C1 segment of cervical spinal cord (tissue), 14 donors: ENCODE data around the gene PRSS38.
"Not testable (repeated sequence)": the region's sequence is repeated elsewhere in the genome, so short reads cannot be mapped to it uniquely, and the experiment has no call there.

Experiments
- DNase-seq, 14 donors: peaks; one replicate each; lab custom pipeline; 2025; lab: John Stamatoyannopoulos, UW

The PRSS38 gene

DNA sequence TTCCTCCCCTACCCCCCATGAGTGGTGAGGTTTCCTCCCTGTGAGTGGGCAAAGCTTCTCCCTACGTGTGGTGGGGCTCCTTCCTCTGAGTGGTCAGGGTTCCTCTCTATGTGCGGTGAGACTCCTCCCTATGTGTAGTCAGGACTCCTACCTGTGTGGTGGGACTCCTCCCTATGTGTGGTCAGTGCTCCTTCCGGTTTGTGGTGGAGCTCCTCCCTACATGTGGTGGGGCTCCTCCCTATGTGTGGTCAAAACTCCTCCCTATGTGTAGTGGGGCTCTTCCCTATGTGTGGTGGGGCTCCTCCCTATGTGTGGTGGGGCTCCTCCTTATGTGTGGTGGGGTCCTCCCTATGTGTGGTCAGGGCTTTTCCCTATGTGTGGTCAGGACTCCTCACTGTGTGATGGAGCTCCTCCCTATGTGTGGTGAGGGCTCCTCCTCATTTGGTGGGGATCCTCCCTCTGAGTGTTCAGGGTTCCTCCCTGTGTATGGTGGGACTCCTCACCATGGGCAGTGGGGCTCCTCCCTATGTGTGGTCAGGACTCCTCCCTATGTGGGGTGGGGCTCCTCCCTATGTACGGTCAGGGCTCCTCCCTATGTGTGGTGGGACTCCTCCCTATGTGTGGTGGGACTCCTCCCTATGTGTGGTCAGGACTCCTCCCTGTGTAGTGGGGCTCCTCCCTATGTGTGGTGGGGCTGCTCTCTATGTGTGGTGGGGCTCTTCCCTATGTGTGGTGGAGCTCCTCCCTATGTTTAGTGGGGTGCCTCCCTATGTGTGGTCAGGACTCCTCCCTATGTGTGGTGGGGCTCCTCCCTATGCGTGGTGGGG lies 29.1 kb downstream of the PRSS38 start:
- no peak for DNase-seq

DNA sequence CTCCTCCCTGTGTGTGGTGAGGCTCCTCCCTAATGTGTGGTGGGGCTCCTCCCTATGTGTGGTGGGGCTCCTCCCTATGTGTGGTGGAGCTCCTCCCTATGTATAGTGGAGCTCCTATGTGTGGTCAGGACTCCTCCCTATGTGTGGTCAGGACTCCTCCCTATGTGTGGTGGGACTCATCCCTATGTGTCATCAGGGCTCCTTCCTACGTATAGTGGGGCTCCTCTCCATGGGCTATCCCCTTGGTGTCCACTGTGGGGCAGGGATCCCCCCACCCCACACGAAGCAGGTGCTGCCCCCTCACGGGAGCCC lies 29.6 kb downstream of the PRSS38 start:
- no peak for DNase-seq

DNA sequence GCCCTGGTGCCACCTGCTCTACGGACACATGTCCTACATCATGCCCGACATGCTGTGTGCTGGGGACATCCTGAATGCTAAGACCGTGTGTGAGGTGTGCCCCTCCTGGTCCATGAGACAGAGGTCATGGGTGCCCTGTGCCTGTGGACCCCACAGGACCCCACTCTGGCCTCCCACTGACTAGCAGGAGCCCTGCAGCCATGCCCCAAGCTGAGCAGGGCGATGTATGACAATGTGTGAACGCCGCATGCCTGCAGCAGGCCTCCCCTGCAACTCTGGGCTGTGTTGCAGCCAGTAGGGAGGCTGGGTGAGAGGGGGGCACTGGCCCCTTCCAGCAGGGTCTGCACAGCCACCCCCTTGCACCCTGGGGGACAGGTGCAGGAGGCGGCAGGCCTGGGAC lies 30.0 kb downstream of the PRSS38 start:
- DNase-seq, result no peak

DNA sequence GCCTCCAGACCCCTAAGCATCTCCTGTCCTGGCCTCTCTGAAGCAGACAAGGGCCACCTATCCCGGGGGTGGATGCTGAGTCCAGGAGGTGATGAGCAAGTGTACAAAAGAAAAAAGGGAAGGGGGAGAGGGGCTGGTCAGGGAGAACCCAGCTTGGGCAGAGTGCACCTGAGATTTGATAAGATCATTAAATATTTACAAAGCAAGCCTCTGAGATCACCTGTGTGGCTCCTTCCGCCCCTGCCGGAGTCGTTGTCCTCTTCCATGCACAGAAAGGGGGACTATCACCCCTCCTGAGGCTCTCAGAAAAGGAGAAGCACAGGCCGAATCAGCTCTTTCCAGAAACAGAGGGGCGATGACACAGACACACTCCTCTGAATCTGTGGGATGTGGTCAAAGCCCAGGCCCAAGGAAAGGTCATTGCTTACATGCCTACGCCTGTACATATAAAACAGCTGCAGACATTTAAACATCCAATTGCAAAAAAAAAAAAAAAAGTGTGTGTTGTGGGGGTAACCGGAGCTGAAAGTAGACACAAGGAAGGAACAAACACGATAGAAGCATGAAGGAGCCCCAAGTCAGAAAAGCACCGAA lies 30.9 kb downstream of the PRSS38 start:
- no peak for DNase-seq

DNA sequence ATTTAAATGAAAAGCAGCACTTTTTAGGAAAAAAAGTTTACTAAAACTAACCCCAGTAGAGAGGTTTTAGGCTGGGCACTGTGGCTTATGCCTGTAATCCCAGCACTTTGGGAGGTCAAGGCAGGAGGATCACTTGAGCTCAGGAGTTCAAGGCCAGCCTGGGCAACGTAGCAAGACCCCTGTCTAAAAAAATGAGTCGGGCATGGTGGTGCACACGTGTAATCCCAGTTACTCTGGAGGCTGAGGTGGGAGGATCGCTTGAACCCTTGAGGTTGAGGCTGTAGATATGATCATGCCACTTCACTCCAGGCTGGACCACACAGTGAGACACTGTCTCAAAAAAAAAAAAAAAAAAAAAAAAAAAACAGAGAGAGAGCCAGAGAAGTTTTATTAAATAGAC lies 31.6 kb downstream of the PRSS38 start:
- DNase-seq, result not testable (repeated sequence)

DNA sequence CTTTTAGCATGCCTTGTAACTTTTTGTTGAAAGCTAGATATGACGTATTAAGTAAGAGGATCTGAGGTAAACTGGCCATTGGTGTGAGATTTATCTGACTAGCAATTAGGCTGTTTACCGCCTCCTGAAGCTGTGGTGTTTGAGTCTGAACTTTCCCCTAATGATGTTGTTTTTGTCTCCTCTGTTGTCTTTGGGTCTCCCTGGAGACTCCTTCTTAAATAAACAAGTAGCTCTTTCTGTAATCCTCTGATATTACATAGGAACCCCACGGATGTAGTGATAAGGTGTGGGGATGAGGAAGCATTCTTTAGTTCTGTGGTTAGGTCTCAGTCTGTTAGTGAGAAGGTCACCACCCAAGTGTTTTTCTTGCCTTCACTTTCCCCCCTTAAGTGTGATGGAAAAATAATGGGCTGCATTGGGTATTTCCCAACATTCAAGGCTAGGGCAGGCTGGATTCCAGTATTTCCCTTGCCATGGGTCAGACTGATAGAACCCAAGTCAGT lies 33.0 kb downstream of the PRSS38 start:
- DNase-seq, result no peak

DNA sequence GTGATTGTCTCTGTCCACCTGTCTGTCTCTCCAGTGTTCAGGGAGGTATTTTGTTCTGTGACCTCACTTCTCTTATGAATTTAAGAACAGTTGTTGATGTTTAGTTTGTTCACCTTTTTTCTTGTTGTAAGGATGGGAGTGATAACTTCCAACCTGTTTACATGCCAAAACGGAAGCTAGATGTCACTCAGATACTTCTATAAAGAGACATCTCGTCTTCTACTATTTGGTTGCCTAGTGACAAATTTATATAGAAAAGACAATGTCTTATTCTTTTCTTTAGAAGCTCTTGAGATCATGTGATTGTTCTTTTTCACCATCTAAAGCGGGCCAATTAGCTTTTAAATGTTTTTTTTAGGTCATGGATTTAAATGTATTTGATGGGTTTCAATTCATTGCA lies 33.8 kb downstream of the PRSS38 start:
- DNase-seq, result no peak

DNA sequence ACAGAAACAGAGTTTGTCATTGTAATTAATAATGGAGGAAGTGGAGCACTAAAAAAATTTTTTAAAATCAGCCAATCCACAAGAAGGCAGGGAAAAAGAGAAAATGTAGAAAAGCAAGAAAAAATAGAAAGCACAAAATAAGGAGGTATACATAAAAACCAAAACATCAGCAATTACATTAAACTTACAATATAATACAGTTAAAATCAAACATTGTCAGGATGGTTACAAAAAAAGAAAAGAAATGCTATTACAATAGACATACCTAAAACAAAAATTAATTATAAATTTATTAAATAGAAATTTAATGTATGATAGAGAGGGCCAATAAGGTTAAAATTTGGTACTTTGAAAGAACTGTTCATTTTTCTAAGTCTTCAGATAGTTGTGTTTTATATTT lies 38.7 kb downstream of the PRSS38 start:
- no peak for DNase-seq

DNA sequence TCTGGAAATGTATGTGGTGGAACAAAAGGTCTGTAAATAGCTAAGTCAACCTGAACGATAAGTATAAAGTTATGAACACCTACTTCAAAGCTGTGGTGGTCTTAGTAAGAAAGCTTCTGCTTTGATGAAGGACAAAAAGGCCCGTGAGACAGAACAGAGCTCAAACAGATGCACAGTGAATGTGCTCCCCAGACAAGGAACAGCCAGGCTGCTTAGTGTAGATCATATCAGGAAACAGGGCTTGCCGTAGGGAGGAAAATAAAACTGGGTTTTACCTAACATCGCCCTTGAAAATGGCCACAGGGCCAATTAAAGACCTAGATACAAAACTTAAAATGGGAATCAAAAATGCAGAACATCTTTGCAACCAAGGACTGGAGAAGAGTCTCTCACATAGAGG lies 40.2 kb downstream of the PRSS38 start:
- DNase-seq, result no peak

DNA sequence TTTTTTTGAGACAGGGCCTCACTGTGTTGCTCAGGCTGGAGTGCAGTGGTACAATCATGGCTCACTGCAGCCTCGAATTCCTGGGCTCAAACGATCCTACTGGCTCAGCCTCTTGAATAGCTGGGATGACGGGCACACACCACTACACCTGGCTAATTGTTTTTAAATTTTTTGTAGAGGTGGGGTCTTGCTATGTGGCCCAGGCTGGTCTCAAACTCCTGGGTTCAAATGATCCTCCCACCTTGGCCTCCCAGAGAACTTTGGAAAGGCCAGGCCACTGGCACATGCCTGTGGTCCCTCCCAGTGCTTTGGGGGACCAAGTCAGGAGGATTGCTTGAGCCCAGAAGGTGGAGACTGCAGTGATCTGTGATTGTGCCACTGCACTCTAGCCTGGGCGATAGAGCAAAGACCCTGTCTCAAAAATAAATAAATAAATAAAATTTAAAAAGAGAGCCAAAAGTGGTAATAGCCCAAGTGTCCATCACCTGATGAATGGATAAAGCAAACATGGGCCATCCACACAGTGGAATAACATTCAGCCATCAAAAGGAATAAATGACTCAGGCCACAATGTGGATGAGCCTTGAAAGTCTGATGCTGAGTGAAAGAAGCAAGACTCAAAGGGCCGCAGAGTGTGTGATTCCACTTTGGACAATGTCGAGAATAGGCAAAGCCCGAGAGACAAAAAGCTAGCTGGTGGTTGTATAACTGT lies 40.8 kb downstream of the PRSS38 start:
- no peak for DNase-seq

DNA sequence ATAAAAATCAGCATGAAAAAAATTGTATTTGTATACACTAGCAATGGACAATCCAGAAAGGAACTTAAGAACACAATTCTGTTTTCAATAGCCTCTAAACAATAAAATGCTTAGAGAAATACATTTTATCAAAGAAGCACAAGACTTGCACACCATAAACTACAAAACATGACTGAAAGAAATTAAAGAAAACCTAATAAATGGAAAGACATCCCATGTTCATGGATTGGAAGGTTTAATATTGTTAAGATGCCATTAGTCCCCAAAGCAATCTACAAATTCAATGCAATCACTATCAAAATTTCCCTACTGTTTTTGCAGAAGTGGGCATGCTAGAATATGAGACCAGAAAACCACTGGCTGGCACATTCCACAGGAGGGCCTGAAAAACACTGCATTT lies 49.4 kb downstream of the PRSS38 start:
- no peak for DNase-seq

DNA sequence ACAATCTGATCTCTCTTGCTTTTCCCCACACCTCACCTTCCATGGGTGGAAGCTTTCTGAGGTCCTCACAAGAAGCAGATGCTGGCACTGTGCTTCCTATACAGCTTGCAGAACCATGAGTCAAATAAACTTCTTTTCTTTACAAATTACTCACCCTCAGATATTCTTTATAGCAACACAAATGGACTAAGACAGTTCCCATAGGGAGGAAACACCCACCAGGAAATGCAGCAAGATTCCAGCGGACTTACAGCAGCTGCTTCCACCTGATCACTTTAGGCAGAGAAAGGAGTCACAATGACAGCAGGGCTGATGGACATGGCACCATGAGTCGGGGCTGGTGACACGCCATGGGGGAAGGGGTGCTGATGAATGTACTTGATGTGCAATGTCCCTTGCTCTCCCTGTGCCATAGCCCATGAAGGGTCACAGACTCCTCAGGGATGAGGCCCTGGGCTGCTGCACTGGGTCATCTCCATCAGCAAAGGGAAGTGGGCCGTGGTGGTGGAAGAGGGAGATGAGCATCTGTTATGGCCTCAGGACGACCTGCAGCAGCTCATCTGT lies 53.9 kb downstream of the PRSS38 start:
- no peak for DNase-seq

DNA sequence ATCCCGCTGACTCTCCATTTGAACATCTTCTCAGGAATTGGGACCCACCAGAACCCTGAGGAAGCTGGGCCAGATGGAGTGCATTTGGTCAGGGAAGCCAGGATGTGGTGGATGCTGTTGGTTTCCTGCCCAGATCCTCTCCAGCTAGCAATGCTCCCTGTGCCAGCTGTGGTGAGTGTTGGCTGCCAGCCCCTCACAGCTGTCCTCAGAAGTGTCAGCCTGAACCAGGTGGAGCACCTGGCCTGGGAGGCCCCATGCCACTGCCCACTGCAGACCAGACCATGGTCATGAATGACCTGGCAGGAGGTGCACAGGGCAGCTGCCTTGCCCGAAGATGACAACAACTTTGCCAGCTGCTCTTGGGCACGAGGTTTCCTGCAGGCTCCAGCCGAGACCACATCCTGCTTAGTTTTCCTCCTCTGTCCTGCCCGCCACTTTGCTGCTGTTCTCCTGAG lies 54.4 kb downstream of the PRSS38 start:
- DNase-seq, result no peak

DNA sequence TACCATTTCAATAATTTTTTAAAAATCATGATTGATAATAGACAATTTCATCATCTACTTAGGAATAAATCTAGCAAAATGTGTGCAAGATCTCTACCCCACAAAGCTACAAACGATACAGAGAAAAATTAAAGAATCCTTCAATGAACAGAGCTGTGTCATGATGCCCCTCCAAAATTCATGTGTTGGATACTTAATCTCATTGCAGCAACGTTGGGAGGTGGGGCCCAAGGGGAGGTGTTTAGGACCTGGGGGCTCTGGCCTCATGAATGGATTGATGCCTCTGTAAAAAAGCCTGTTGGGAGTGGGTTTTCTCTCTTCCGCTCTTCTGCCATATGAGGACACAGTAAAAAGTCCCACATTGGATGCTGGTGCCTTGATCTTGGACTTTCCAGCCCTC lies 54.9 kb downstream of the PRSS38 start:
- no peak for DNase-seq

DNA sequence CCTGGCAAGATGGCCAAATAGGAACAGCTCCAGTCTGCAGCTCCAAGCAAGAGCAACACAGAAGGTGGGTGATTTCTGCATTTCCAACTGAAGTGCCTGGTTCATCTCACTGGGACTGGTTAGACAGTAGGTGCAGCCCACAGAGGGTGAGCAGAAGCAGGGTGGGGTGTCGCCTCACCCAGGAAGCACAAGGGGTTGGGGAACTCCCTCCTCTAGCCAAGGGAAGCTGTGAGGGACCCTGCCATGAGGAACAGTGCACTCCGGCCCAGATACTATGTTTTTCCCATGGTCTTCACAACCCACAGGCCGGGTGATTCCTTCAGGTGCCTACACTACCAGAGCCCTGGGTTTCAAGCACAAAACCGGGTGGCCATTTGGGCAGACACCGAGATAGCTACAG lies 56.4 kb downstream of the PRSS38 start:
- DNase-seq, result not testable (repeated sequence)

DNA sequence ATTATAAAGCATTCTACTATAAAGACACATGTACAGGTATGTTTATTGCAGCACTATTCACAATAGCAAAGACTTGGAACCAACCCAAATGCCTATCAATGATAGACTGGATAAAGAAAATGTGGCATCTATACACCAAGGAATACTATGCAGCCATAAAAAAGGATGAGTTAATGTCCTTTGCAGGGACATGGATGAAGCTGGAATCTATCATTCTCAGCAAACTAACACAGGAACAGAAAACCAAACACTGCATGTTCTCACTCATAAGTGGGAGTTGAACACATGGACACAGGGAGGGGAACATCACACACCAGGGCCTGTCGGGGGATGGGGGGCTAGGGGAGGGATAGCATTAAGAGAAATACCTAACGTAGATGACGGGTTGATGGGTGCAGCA lies 62.3 kb downstream of the PRSS38 start:
- not testable (repeated sequence) for DNase-seq

DNA sequence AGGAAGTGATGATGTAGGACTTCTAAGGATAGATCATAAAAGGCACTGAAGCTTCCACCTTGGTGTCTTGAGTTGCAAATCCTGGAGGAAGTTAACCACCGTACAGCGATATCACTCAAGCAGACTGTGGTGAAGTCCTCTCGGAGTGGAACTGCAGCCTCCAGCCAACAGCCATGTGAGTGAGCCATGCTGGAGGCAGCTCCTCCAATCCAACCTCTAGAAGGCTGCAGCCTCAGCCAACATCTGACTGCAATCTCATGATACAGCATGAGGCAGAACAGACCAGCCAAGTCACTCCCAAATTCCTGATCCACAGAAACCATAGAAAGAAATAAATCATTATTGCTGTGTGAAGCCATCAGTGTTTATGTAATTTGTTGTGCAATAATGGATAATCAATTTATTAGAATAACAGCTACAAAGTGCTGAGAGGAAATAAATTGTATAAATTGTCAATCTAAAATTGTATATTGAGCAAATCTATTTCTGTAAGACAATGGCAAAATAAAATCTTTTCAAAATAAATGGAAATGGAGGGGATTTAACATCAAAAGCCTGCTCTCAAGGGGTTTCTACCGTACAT lies 65.0 kb downstream of the PRSS38 start:
- no peak for DNase-seq

DNA sequence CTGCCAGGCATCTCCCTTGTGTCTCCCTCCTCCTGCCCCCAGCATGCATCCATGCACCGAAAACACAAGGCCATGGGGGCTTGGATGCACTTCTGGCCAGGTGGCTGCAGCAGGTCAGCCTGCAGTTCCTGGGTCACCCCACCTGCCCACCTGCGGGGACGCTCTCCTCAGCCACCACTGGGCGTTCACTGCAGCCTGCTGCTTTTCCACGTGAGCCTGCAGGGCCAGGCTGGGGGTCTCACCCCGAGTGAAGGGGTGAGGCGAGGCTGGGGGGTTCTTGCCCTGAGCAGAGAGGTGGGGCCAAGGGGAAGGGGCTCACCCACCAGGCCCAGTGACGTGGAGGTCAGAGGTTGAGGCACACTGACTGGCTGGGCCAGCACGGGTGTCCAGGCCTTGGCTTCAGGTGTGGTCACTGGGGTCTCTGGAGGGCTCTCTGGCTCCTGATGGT lies 67.6 kb downstream of the PRSS38 start:
- DNase-seq, result no peak

DNA sequence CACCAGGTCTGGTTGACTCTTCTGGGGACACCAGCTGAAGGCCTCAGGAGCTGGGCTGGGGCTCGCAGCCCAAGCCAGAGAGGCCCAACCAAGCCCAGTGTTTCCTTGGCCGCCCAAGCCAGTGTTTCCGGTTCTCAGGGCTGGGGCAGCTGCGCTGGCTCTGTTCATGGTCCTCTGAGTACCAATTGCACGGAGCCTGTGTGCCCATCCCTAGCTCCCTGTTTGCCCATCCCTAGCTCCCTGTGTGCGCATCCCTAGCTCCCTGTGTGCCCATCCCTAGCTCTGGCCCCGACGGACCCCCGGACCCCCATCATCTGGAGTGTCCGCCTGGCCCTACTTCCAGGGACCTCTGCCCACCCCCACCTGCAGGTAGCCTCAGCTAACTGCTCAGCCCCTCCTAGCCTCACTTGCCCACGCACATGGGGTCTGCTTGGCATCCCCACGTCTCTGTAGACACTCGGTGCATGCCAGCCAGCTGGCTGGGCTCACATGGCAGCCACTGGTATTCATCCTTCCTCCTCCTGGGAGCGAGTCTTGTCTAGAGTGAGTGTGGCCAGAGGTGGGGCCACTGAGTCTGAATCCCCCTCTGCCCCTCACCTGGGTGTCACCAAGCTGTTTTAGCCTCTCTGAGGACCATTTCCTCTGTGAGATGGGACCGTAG lies 68.3 kb downstream of the PRSS38 start:
- no peak for DNase-seq

DNA sequence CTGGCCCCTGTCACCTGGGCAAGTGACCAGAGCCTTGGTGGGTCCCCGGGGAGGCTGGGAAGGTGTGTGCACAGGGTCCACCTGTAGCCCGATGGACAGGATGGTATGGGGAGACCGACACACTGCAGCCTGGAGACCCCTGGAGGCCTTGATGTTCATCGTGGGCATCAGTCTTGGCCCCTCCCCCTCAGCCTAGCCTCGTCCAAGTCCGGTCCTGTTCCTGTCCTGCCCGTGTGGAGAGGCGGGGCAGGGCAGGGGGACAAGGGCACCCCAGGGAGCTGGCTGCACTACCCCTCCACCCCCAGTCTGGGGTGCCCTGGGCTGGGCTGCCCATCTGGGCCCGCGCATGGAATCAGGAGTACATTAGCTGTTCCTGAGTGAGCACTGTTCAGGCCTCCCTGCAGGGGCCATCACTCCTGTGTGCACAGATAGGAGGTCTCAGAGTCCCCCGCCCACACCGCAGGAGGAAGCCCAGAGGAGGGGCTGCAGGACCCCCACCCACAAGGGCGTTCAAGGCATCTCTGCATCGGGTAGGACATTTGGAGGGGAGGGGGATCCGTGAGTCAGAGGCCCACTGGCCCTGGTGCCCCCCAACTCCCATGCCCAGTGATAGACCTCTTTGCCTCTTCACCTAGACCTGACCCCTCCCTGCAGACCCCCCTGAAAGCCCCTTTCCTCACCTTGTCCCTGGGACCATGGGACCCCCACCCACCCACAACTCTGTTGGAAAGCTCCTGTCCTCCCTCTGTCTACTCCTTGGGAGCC lies 69.1 kb downstream of the PRSS38 start:
- DNase-seq, result no peak
